A673 (cell line): ENCODE measurements around the gene ZNF121. TPM values are rescaled to one million over a fixed set of nuclear protein-coding genes. Genes with fewer than 3 reads are reported as not detected.
"Not testable (repeated sequence)": the region's sequence is repeated elsewhere in the genome, so short reads cannot be mapped to it uniquely, and the experiment has no call there.

ENCODE experiments used
- BruUV-seq: library from RNA; stranded (reverse); fragments of 400-500 nt; replicated peaks from 2 replicates; lab custom pipeline; 2021; lab: Mats Ljungman, UMichigan
- CTCF ChIA-PET: fragments of 300-600 bp; sonication (Branson Sonifier 250); formaldehyde crosslinking; loops from one replicate; lab custom pipeline; 2022; ENCODE audit warnings: antibody characterized with exemption; lab: Charles Lee
- POLR2A ChIA-PET: fragments of 300-600 bp; sonication (Branson Sonifier 250); formaldehyde crosslinking; loops from one replicate; lab custom pipeline; 2022; ENCODE audit warnings: antibody characterized with exemption; ENCODE audit not compliant: low non-redundant PET; lab: Charles Lee
- DNase-seq: peaks from one replicate; pipeline ENCODE4 v3.0.0-alpha.2; 2015; ENCODE audit warnings: low spot score
- H3K27ac ChIP-seq: fragments of 200-600 bp; sonication (generic); 2 replicates; pipeline ENCODE4 v1.5.1; 2016; ENCODE audit warnings: mixed run types, low read depth, mild to moderate bottlenecking, mixed read lengths, antibody characterized with exemption, low read length; ENCODE audit not compliant: poor library complexity, severe bottlenecking
- H3K27me3 ChIP-seq: fragments of 200-600 bp; sonication (generic); replicated peaks from 2 replicates; pipeline ENCODE4 v1.6.1; 2017; ENCODE audit warnings: mixed run types, low read depth, mild to moderate bottlenecking, mixed read lengths, antibody characterized with exemption, low read length; ENCODE audit not compliant: insufficient read depth, poor library complexity
- H3K36me3 ChIP-seq: fragments of 200-600 bp; sonication (generic); 2 replicates; pipeline ENCODE4 v1.6.1; 2016; ENCODE audit warnings: mixed run types, mild to moderate bottlenecking, mixed read lengths, antibody characterized with exemption, low read length; ENCODE audit not compliant: insufficient read depth, poor library complexity, severe bottlenecking
- H3K4me1 ChIP-seq: fragments of 200-600 bp; sonication (generic); 2 replicates; pipeline ENCODE4 v1.6.1; 2017; ENCODE audit warnings: mixed run types, mild to moderate bottlenecking, mixed read lengths, antibody characterized with exemption, low read length; ENCODE audit not compliant: insufficient read depth, poor library complexity, severe bottlenecking
- H3K4me3 ChIP-seq: fragments of 200-600 bp; sonication (generic); 2 replicates; pipeline ENCODE4 v1.5.1; 2016; ENCODE audit warnings: low read depth, mixed run types, mild to moderate bottlenecking, mixed read lengths, low read length; ENCODE audit not compliant: poor library complexity, severe bottlenecking
- H3K9me3 ChIP-seq: fragments of 200-600 bp; sonication (generic); 2 replicates; pipeline ENCODE4 v1.6.1; 2016; ENCODE audit warnings: mixed run types, low read depth, mild to moderate bottlenecking, mixed read lengths, antibody characterized with exemption, low read length; ENCODE audit not compliant: poor library complexity, severe bottlenecking
- CTCF ChIP-seq: fragments of 300-800, 200-600 bp; sonication (generic); conservative IDR thresholded peaks from 2 replicates; pipeline ENCODE4 v1.5.1; 2017; ENCODE audit warnings: low read depth, mild to moderate bottlenecking, antibody characterized with exemption, low read length, moderate library complexity, mixed read lengths
- EZH2 ChIP-seq: fragments of 200-600 bp; sonication (generic); IDR thresholded peaks from 2 replicates; pipeline ENCODE4 v1.6.1; 2017; ENCODE audit warnings: borderline replicate concordance, low read depth, mild to moderate bottlenecking, mixed read lengths, antibody characterized with exemption, low read length; ENCODE audit not compliant: poor library complexity, severe bottlenecking
- intact Hi-C: fragments of 100-400 bp; cut with micrococcal nuclease; formaldehyde crosslinking; loops from one replicate; pipeline ENCODE4 v1.10.0; 2022; ENCODE audit not compliant: unreplicated experiment
- total RNA-seq: library from RNA; stranded (reverse); gene quantifications from 2 replicates; pipeline ENCODE4 v1.2.3, GENCODE V29; 2021

ZNF121 gene
- total RNA-seq, 1 experiment from 2014 or later = 65.6 TPM

- peaks cover 13% of the 10 kb centered on the region for H3K9me3 ChIP-seq
- intact Hi-C loops = no loop called here
- H3K36me3 ChIP-seq = peaks cover 12% of the 10 kb centered on the region
- no TSS peak for BruUV-seq
- no peak overlapping the region for H3K4me3 ChIP-seq
- ChIA-PET POLR2A (no interaction called here), CTCF (interaction anchor here (0.6 kb wide), 1 partner anchor 210 kb away, joined by 4 read pairs; no protein-coding TSS in a partner anchor)
- H3K27me3 ChIP-seq = no peaks in the 10 kb centered on the region
- DNase-seq = peak; percentile 66
- H3K27ac ChIP-seq = no peak overlapping the region
- H3K4me1 ChIP-seq = no peaks in the 10 kb centered on the region
- TF ChIP-seq CTCF = peak; percentile 73
- TF ChIP-seq EZH2 = no peak
These were observed 2.5 kb upstream of the ZNF121 start for GRCh38 chr19:9586764-9587163.

GRCh38 chr19:9582081-9582725 is 2.1 kb downstream of the ZNF121 start:
- intact Hi-C loops, H3K4me1 ChIP-seq, DNase-seq, H3K27me3 ChIP-seq, POLR2A ChIA-PET, CTCF ChIA-PET, H3K4me3 ChIP-seq, BruUV-seq, H3K27ac ChIP-seq: not testable (repeated sequence)
- H3K36me3 ChIP-seq = peaks cover 52% of the 10 kb centered on the region
- peaks cover 57% of the 10 kb centered on the region for H3K9me3 ChIP-seq

DNA sequence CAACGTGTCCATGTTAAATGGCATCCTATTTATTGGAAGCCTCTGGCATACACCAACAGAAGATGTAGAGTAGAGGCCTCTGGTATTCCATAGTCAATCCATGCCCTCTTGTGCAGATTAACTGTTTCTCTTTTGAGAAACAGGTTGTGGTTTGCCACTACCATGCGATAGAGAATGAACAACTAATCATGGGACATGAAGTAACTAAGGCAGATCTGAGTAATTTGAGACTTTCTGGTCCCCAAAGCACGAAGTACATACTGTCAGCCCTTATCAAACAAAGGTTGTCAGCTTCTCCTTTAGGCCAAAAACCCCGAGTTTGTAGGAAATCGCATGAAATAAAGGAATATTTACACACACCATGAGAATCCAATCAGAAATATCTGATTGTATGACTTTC is 3.6 kb downstream of the ZNF121 start:
- Histone ChIP-seq H3K4me1 (no peaks in the 10 kb centered on the region), H3K27ac (no peak overlapping the region), H3K27me3 (no peaks in the 10 kb centered on the region), H3K4me3 (no peak overlapping the region), H3K9me3 (peaks cover 72% of the 10 kb centered on the region), H3K36me3 (peaks cover 61% of the 10 kb centered on the region)
- CTCF ChIA-PET = no interaction called here
- intact Hi-C loops = no loop called here
- no TSS peak for BruUV-seq
- no peak for TF ChIP-seq EZH2
- TF ChIP-seq CTCF = no peak
- POLR2A ChIA-PET = no interaction called here
- no peak for DNase-seq

- peaks cover 72% of the 10 kb centered on the region for H3K36me3 ChIP-seq
- peaks cover 97% of the 10 kb centered on the region for H3K9me3 ChIP-seq
- TF ChIP-seq EZH2 (no peak), CTCF (no peak)
- POLR2A ChIA-PET = no interaction called here
- no peak for DNase-seq
- intact Hi-C loops = no loop called here
- no peak overlapping the region for H3K27ac ChIP-seq
- no peak overlapping the region for H3K4me3 ChIP-seq
- H3K4me1 ChIP-seq = no peaks in the 10 kb centered on the region
- CTCF ChIA-PET = no interaction called here
- BruUV-seq = no TSS peak
- no peaks in the 10 kb centered on the region for H3K27me3 ChIP-seq
These were observed 14.0 kb downstream of the ZNF121 start for GRCh38 chr19:9570255-9570654.
